ENCODE data around the gene MAPK7.

DNA sequence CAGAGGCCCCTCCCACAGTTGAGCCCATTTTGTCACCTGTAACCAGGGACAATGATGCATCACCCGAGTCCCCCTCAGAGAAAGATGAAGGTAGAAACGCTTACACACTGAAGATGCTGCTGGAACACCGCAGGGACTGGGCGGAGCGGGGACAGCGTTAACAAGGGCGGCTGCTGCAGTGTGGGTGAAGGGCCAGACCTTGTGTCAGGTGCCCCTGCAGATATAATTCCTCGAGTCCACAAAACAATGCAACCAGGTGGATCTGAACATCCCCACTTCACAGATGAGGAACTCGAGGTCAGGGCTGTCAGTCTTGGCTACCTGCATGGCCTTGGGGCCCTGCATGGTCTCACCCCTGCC lies 6.3 kb upstream of the MAPK7 start:
- no peak for TF ChIP-seq CTCF (conservative IDR thresholded peaks at IDR 0.05; ENCODE audit: low read depth, low read length)
- no peak for TF ChIP-seq EZH2 (IDR thresholded peaks at IDR 0.05; ENCODE audit: borderline replicate concordance, low read depth, low read length, poor library complexity, severe bottlenecking)
